H1 (cell line): ENCODE measurements around the gene ZNF407. TPM values are rescaled to one million over a fixed set of nuclear protein-coding genes. Genes with fewer than 3 reads are reported as not detected.

Experiments
- CTCF ChIA-PET: fragments of 300-600 bp; sonication (Branson Sonifier 250); formaldehyde crosslinking; loops from one replicate; lab custom pipeline; 2021; ENCODE audit not compliant: partially characterized antibody; lab: Charles Lee
- POLR2A ChIA-PET: fragments of 300-600 bp; sonication (Branson Sonifier 250); formaldehyde crosslinking; loops from one replicate; lab custom pipeline; 2021; ENCODE audit warnings: inconsistent platforms; ENCODE audit not compliant: partially characterized antibody; lab: Charles Lee
- DNase-seq, 2 experiments: peaks; one replicate each; pipeline versions ENCODE4 v3.0.0 to v3.0.0-alpha.2; 2010 to 2022; ENCODE audit warnings: low spot score in 2 of 2, low read depth in 1 of 2, mixed read lengths in 1 of 2
- FAIRE-seq: peaks from 2 replicates; lab custom pipeline; 2011; peaks lifted over from hg19 to GRCh38; lab: Jason Lieb, UNC
- H2AFZ ChIP-seq: 2 replicates; pipeline ENCODE4 v1.8.1; 2012; ENCODE audit warnings: low read length, inconsistent platforms
- H2AK5ac ChIP-seq: 2 replicates; pipeline ENCODE4 v1.6.1; 2013; ENCODE audit warnings: low read depth, low read length
- H2BK120ac ChIP-seq: replicated peaks from 2 replicates; pipeline ENCODE3; 2013; ENCODE audit warnings: low read depth, low read length, inconsistent platforms
- H2BK12ac ChIP-seq: 2 replicates; pipeline ENCODE4 v1.6.1; 2013; ENCODE audit warnings: low read depth, low read length
- H2BK15ac ChIP-seq: 2 replicates; pipeline ENCODE4 v1.6.1; 2013; ENCODE audit warnings: low read length
- H2BK20ac ChIP-seq: 2 replicates; pipeline ENCODE4 v1.6.1; 2013; ENCODE audit warnings: low read length
- H2BK5ac ChIP-seq: 2 replicates; pipeline ENCODE4 v1.6.1; 2013; ENCODE audit warnings: low read depth, low read length
- H3K14ac ChIP-seq: 2 replicates; pipeline ENCODE4 v1.6.1; 2013; ENCODE audit warnings: inconsistent platforms; ENCODE audit not compliant: insufficient read length
- H3K18ac ChIP-seq: 2 replicates; pipeline ENCODE4 v1.6.1; 2013; ENCODE audit warnings: low read length; ENCODE audit errors: extremely low read depth
- H3K23ac ChIP-seq: 2 replicates; pipeline ENCODE4 v1.6.1; 2013; ENCODE audit warnings: inconsistent platforms; ENCODE audit not compliant: insufficient read length
- H3K23me2 ChIP-seq: 2 replicates; pipeline ENCODE4 v1.6.1; 2013; ENCODE audit warnings: low read depth, low read length
- H3K27ac ChIP-seq: 2 replicates; pipeline ENCODE4 v1.6.1; 2011; ENCODE audit warnings: low read depth, low read length, inconsistent platforms
- H3K27me3 ChIP-seq, 4 experiments: replicated peaks in 1 of 4; 1 replicate in 1 of 4; 2 replicates in 3 of 4; pipeline versions ENCODE4 v1.6.1 to v1.8.1; 2011 to 2013; ENCODE audit warnings: low read length in 3 of 4, mild to moderate bottlenecking in 3 of 4, inconsistent platforms in 2 of 4, mixed read lengths in 2 of 4, moderate library complexity in 1 of 4; ENCODE audit not compliant: control insufficient read depth in 3 of 4, insufficient read depth in 3 of 4; ENCODE audit errors: extremely low read depth in 1 of 4
- H3K36me3 ChIP-seq, 4 experiments: 2 replicates each; pipeline versions ENCODE4 v1.6.1 to v1.8.1; 2011 to 2013; ENCODE audit warnings: mild to moderate bottlenecking in 4 of 4, low read length in 3 of 4, moderate library complexity in 2 of 4, control low read depth in 1 of 4, inconsistent platforms in 1 of 4; ENCODE audit not compliant: insufficient read depth in 4 of 4, control insufficient read depth in 2 of 4
- H3K4ac ChIP-seq: replicated peaks from 2 replicates; pipeline ENCODE3; 2013; ENCODE audit warnings: low read length, low read depth, mixed read lengths, inconsistent platforms; ENCODE audit not compliant: insufficient read length
- H3K4me1 ChIP-seq, 4 experiments: replicated peaks in 1 of 4; 1 replicate in 1 of 4; 2 replicates in 3 of 4; pipeline versions ENCODE4 v1.6.1 to v1.8.1; 2011 to 2013; ENCODE audit warnings: low read length in 3 of 4, inconsistent platforms in 2 of 4, mixed read lengths in 1 of 4; ENCODE audit not compliant: insufficient read depth in 4 of 4, control insufficient read depth in 3 of 4
- H3K4me2 ChIP-seq, 2 experiments: 2 replicates each; pipeline versions ENCODE4 v1.6.1 to v1.8.1; 2011 to 2013; ENCODE audit warnings: low read depth in 2 of 2, low read length in 2 of 2, control low read depth in 1 of 2, inconsistent platforms in 1 of 2, mild to moderate bottlenecking in 1 of 2; ENCODE audit not compliant: insufficient read depth in 1 of 2
- H3K4me3 ChIP-seq, 4 experiments: fragments of 200-600, 300-600 bp in 1 of 4; sonication (generic), shearing (Covaris generic), sonication (Bioruptor Twin) in 1 of 4; 2 replicates each; pipeline versions ENCODE4 v1.5.1 to v1.8.1; 2011 to 2016; ENCODE audit warnings: low read length in 4 of 4, low read depth in 3 of 4, control low read depth in 2 of 4, inconsistent platforms in 2 of 4, mild to moderate bottlenecking in 2 of 4, mixed read lengths in 1 of 4, moderate library complexity in 1 of 4; ENCODE audit not compliant: insufficient read depth in 2 of 4; ENCODE audit errors: extremely low read depth in 1 of 4
- H3K56ac ChIP-seq: replicated peaks from 2 replicates; pipeline ENCODE3; 2013; ENCODE audit warnings: low read depth, mild to moderate bottlenecking, mixed read lengths, low read length, inconsistent platforms; ENCODE audit not compliant: insufficient read length
- H3K79me1 ChIP-seq: 2 replicates; pipeline ENCODE4 v1.6.1; 2013; ENCODE audit warnings: low read depth, low read length, control low read depth
- H3K79me2 ChIP-seq, 2 experiments: 2 replicates each; pipeline versions ENCODE4 v1.6.1 to v1.8.1; 2012 to 2013; ENCODE audit warnings: low read length in 2 of 2, mild to moderate bottlenecking in 2 of 2, inconsistent platforms in 1 of 2; ENCODE audit not compliant: insufficient read depth in 2 of 2, control insufficient read depth in 1 of 2
- H3K9ac ChIP-seq, 4 experiments: replicated peaks in 1 of 4; 1 replicate in 1 of 4; 2 replicates in 3 of 4; pipeline versions ENCODE4 v1.6.1 to v1.8.1; 2011 to 2013; ENCODE audit warnings: low read depth in 3 of 4, low read length in 3 of 4, control low read depth in 2 of 4, mild to moderate bottlenecking in 2 of 4, moderate library complexity in 2 of 4, inconsistent platforms in 1 of 4; ENCODE audit errors: extremely low read depth in 1 of 4
- H3K9me3 ChIP-seq, 2 experiments: 2 replicates each; pipeline versions ENCODE4 v1.6.1 to v1.8.1; 2012 to 2013; ENCODE audit warnings: mild to moderate bottlenecking in 2 of 2, moderate library complexity in 2 of 2, control low read depth in 1 of 2, inconsistent platforms in 1 of 2, low read depth in 1 of 2, low read length in 1 of 2, mixed read lengths in 1 of 2; ENCODE audit not compliant: insufficient read depth in 2 of 2
- H4K20me1 ChIP-seq, 2 experiments: replicated peaks in 1 of 2; 2 replicates each; pipeline versions ENCODE3 to v1.8.1; 2011 to 2013; ENCODE audit warnings: inconsistent platforms in 2 of 2, low read length in 2 of 2, mild to moderate bottlenecking in 1 of 2; ENCODE audit not compliant: insufficient read depth in 2 of 2, control insufficient read depth in 1 of 2
- H4K5ac ChIP-seq: 2 replicates; pipeline ENCODE4 v1.6.1; 2013; ENCODE audit warnings: low read length, low read depth, mixed read lengths, inconsistent platforms; ENCODE audit not compliant: insufficient read length
- H4K8ac ChIP-seq: 2 replicates; pipeline ENCODE4 v1.8.0; 2013; ENCODE audit warnings: mild to moderate bottlenecking, moderate library complexity, low read length, inconsistent platforms; ENCODE audit not compliant: insufficient read depth; ENCODE audit errors: extremely low read depth
- H4K91ac ChIP-seq: replicated peaks from 2 replicates; pipeline ENCODE3; 2013; ENCODE audit warnings: low read length, mixed read lengths, inconsistent platforms; ENCODE audit not compliant: insufficient read length
- ATF2 ChIP-seq: IDR thresholded peaks from 2 replicates; pipeline ENCODE4 v1.6.1; 2012; ENCODE audit warnings: low read length, inconsistent platforms
- BRCA1 ChIP-seq: IDR thresholded peaks from 2 replicates; pipeline ENCODE4 v1.6.1; 2012; ENCODE audit warnings: low read depth, low read length, improper control_type of control experiment
- CEBPB ChIP-seq: IDR thresholded peaks from 2 replicates; pipeline ENCODE4 v1.6.1; 2012; ENCODE audit warnings: low read depth, low read length
- CHD2 ChIP-seq: IDR thresholded peaks from 2 replicates; pipeline ENCODE4 v1.6.1; 2012; ENCODE audit warnings: low read length, improper control_type of control experiment
- EZH2 ChIP-seq: fragments of 200-600 bp; sonication (generic); IDR thresholded peaks from 2 replicates; pipeline ENCODE4 v1.7.1; 2012; ENCODE audit warnings: low read depth, mild to moderate bottlenecking, moderate library complexity, low read length, inconsistent platforms; ENCODE audit not compliant: severe bottlenecking
- HDAC2 ChIP-seq, 2 experiments: fragments of 300-600 bp in 1 of 2; sonication (generic) in 1 of 2; IDR thresholded peaks; 2 replicates each; pipeline ENCODE4 v1.6.1; 2011 to 2012; ENCODE audit warnings: low read depth in 2 of 2, low read length in 2 of 2, mild to moderate bottlenecking in 2 of 2, moderate library complexity in 2 of 2, borderline replicate concordance in 1 of 2, inconsistent platforms in 1 of 2
- JUN ChIP-seq: IDR thresholded peaks from 2 replicates; pipeline ENCODE4 v1.6.1; 2011; ENCODE audit warnings: low read depth, mild to moderate bottlenecking, improper control_type of control experiment, low read length
- JUND ChIP-seq: IDR thresholded peaks from 2 replicates; pipeline ENCODE4 v1.6.1; 2011; ENCODE audit warnings: mild to moderate bottlenecking, improper control_type of control experiment, low read length
- POLR2A ChIP-seq, 2 experiments: IDR thresholded peaks; 1 replicate in 1 of 2; 2 replicates in 1 of 2; pipeline ENCODE4 v1.6.1; 2011; ENCODE audit warnings: low read depth in 2 of 2, low read length in 2 of 2, mild to moderate bottlenecking in 2 of 2; ENCODE audit errors: control extremely low read depth in 1 of 2
- RNF2 ChIP-seq: fragments of 200-900, 300-1000 bp; sonication (generic); IDR thresholded peaks from 2 replicates; pipeline ENCODE4 v1.7.1; 2016; ENCODE audit warnings: borderline replicate concordance, low read depth, mild to moderate bottlenecking, antibody characterized with exemption, low read length; ENCODE audit not compliant: poor library complexity, severe bottlenecking; ENCODE audit errors: missing control alignments
- RXRA ChIP-seq: IDR thresholded peaks from 2 replicates; pipeline ENCODE4 v1.6.1; 2011; ENCODE audit warnings: low read depth, mild to moderate bottlenecking, low read length, moderate library complexity; ENCODE audit not compliant: insufficient read depth
- SIN3A ChIP-seq, 2 experiments: IDR thresholded peaks in 1 of 2; conservative IDR thresholded peaks in 1 of 2; 2 replicates each; pipeline ENCODE4 v1.6.1; 2011 to 2012; ENCODE audit warnings: low read length in 2 of 2, improper control_type of control experiment in 1 of 2, low read depth in 1 of 2, mild to moderate bottlenecking in 1 of 2
- SIX5 ChIP-seq: IDR thresholded peaks from 2 replicates; pipeline ENCODE4 v1.6.1; 2011; ENCODE audit warnings: mild to moderate bottlenecking, low read depth, low read length
- WGBS, 2 experiments: shearing (Covaris generic) in 1 of 2; methylation state at CpG; one replicate each; pipeline versions ENCODE4 v1.1.6 to v1.1.7; 2013 to 2015; ENCODE audit warnings: low lambda C conversion rate in 2 of 2, mixed read lengths in 2 of 2, inconsistent platforms in 1 of 2, low coverage in 1 of 2, missing lambda C conversion rate in 1 of 2; ENCODE audit not compliant: insufficient replicate concordance in 2 of 2, insufficient coverage in 1 of 2, insufficient read length in 1 of 2; ENCODE audit errors: extremely low coverage in 1 of 2, missing lambda C conversion rate in 1 of 2; 5-methylcytosine and 5-hydroxymethylcytosine counted together
- polyA plus RNA-seq, 7 experiments: library from polyadenylated mRNA; depleted of rRNA in 3 of 7; stranded (reverse) in 5 of 7; unstranded in 2 of 7; fragments of >200 nt in 5 of 7; fragments of 200-250 nt in 2 of 7; gene quantifications; 1 replicate in 5 of 7; 2 replicates in 1 of 7; 4 replicates in 1 of 7; pipeline versions ENCODE4 v1.2.1 to v1.2.3, GENCODE V29; 2011 to 2013; ENCODE audit warnings: missing spikeins in 2 of 7, mixed read lengths in 2 of 7
- total RNA-seq: library from RNA; stranded (reverse); fragmentation: NEBNext Ultra II Directional; extraction: Animal tissue kit (Norgen Biotek cat#: 25700); gene quantifications from 2 replicates; pipeline ENCODE4 v1.2.1, GENCODE V29; 2021

ZNF407 gene
- total and polyA plus RNA-seq, 2 of the 8 experiments (the other 6 are each of a cell fraction or from before 2014, with no cell fraction given): 1.5 to 6.8 TPM

- Histone ChIP-seq H2BK20ac (no peak overlapping the region), H3K4ac (no peak overlapping the region), H3K14ac (no peak overlapping the region), H3K18ac (no peak overlapping the region), H3K4me2 (no peak overlapping the region), H2BK5ac (no peak overlapping the region), H3K4me3 (no peak overlapping the region), H3K27me3 (no peaks in the 10 kb centered on the region), H2BK12ac (no peak overlapping the region), H4K91ac (no peak overlapping the region), H3K9ac (no peak overlapping the region), H4K20me1 (no peaks in the 10 kb centered on the region), H3K36me3 (no peaks in the 10 kb centered on the region), H3K79me1 (no peaks in the 10 kb centered on the region), H4K5ac (no peak overlapping the region), H3K27ac (no peak overlapping the region), H3K9me3 (no peaks in the 10 kb centered on the region), H2BK15ac (no peak overlapping the region), H3K79me2 (no peaks in the 10 kb centered on the region), H3K23me2 (no peaks in the 10 kb centered on the region), H2AK5ac (no peak overlapping the region), H3K23ac (no peak overlapping the region), H2BK120ac (no peak overlapping the region), H2AFZ (no peak overlapping the region), H3K56ac (no peak overlapping the region), H3K4me1 (peaks cover 0 to 4% (median 0%) of the 10 kb centered on the region in 4 experiments; a peak in 2 of 7 replicates), H4K8ac (no peak overlapping the region)
- CTCF ChIA-PET: interaction anchor here (0.6 to 1.8 kb wide), 2 partner anchors 10 to 24 kb away, joined by 3 to 4 read pairs; no protein-coding TSS in a partner anchor
- WGBS, 2 experiments: 95% methylated on average over 16 of the region's 16 CpGs; no CpG with 5 or more reads in 1 of the 2 experiments
- FAIRE-seq (no peak), DNase-seq (no peak)
- POLR2A ChIA-PET: no interaction called here
- no peak for TF ChIP-seq JUN
- no peak for TF ChIP-seq CHD2
- TF ChIP-seq BRCA1: no peak
- TF ChIP-seq POLR2A (IDR thresholded peaks at IDR 0.05; ENCODE audit: control extremely low read depth in 1 of 2, low read depth in 2 of 2, low read length in 2 of 2): no peak
- TF ChIP-seq RNF2: no peak
- TF ChIP-seq ATF2: no peak
- no peak for TF ChIP-seq HDAC2 (IDR thresholded peaks at IDR 0.05; ENCODE audit: borderline replicate concordance in 1 of 2, low read depth in 2 of 2, low read length in 2 of 2)
- no peak for TF ChIP-seq SIN3A (conservative IDR thresholded peaks at IDR 0.05 in 1 of 2, IDR thresholded peaks at IDR 0.05 in 1 of 2; ENCODE audit: low read depth in 1 of 2, low read length in 2 of 2)
- no peak for TF ChIP-seq RXRA
- TF ChIP-seq EZH2: no peak
- no peak for TF ChIP-seq SIX5
- no peak for TF ChIP-seq CEBPB
- TF ChIP-seq JUND: no peak
Measured at GRCh38 chr18:75070235-75070624, 472.6 kb downstream of the ZNF407 start.
